GM19240 (cell line): Measurements from ENCODE around the gene PYCR2.

ENCODE experiments used
- DNase-seq: peaks from one replicate; pipeline ENCODE4 v3.0.0; 2011; ENCODE audit warnings: low spot score; ENCODE audit not compliant: insufficient read length

PYCR2 gene

DNA sequence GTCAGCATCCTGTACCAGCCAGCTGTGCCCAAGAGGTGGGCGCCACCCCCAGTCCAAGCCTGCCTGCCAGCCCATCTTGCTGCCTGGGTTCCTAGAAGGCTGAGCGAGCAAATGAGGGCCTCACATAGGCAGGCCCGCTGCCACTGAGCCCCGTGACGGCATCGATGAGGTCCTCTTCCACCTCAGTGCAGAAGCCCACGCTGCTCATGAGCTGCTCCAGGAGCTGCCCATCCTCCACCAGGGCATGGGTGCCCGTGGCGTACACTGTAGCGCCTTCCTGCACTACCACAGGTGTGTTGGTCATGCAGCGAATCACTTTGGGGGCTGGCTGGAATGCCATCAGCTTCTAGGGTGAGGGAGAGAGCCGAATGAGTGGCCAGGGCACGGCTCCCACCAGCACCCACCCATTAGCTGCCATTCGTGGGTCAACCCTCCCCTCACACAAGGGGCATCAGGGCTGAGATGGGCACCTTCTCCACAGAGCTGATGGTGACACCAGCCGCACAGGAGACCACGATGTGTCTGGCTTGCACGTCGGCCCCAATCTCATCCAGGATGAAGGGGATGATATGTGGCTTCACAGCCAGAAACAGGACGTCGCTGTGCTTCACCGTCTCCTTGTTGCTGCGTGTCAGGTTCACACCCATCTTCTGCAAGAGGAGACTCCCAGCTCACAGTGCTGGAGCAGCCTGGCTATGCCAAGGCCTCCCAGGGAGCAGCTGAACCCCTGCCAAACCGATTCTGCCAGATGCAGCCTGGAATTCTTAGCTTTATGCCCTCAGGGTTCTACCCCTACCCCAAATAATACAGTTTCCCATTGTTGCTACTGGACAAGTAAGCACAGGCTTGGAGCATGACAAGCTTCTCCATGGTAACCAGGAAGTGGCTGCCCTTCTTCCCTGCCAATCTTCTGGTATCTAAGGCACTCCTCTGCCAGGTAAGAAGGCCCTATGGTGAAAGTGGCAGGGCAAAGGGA lies 2.0 kb downstream of the PYCR2 start:
- no peak for DNase-seq

DNA sequence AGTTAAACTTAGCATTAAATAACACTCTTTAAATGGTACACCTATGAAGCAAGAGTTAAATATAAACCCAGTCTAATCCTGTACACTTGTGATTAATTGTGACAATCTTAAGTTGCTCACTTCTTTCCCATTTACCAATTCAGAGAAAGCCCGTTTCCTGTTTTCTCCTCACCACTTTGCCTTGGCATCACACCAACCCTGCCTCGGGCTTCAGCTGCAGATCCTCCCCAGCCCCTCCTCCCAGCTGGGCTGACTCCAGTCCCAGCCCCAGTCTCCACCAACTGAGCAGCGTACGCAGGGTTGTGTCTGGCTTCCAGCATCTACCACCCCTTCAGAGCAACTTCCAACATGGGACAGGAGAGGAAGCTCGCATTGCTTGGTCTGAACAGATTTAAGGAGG lies 4.1 kb downstream of the PYCR2 start:
- DNase-seq, result no peak

DNA sequence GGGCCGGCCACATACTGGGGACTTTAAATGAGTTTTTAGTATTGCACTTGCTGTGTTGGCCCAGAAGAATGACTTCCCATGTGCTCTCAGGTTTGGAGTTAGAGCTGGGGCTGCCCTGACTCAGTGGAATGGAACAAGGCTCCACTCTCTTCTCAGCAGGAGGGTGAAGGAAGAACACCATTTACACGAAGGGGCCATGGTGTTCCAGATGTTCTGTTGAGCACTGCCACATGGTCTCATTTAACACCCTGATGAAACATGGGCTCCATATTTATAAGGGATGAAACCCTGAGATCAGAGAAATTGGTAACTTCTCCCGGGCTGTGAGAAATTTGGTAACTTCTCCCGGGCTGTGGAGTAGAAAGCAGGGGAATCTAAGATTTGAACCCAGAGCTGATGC lies 5.8 kb downstream of the PYCR2 start:
- no peak for DNase-seq

DNA sequence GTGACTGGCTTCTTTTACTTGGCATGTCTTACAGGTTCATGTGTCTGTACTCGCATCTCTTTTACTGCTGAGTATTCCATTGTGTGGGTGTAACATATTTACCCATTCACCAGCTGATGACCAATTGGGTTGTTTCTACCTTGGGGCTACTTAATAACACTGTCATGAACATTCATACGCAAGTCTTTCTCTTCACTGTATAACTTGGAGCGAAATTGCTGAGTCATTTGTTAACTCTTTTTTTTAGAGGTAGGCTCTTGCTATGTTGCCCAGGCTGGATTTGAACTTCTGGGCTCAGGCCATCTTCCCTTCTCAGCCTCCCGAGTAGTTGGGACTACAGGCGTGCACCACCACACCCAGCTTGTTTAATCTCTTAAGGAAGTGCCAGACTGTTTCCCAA lies 6.5 kb downstream of the PYCR2 start:
- no peak for DNase-seq

DNA sequence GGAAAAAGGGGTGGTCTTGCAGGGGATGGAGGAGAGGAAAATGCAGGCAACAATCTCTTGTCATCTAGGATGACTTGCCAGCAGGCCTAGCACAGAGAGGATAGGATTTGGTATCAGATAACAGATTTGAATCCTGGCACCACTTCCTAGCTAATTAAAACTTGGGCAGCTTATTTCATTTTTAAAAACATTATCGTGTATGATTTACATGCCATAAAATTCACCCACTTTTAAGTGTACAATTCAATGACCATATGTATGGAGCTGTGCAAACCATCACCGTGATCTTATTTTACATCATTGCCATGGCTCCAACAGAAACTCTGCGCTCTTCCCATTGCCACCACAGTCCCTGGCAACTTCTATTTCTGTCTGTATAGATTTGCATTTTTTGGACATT lies 6.9 kb downstream of the PYCR2 start:
- DNase-seq, result no peak

DNA sequence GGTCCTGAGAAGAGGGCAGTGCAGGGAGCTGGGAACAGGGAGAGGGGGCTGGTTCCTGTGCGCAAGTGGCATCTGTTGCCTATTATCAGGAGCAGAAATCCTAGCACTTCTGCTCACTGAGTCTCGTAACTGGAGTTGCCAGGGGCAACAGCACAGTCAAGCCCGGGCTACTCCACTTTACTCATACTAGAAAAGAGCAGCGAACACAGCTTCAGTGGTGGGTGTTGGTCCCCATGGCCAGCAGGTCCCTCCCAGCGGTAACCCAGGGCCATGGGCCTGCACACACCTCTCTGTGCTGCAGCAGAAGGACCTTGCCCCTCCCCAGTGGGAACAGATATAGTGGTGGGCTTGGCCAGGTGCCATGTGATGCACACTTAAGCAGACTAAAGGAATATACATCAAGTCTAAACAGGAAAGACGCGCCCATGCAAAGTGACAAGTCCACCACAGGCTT lies 8.5 kb downstream of the PYCR2 start:
- no peak for DNase-seq

DNA sequence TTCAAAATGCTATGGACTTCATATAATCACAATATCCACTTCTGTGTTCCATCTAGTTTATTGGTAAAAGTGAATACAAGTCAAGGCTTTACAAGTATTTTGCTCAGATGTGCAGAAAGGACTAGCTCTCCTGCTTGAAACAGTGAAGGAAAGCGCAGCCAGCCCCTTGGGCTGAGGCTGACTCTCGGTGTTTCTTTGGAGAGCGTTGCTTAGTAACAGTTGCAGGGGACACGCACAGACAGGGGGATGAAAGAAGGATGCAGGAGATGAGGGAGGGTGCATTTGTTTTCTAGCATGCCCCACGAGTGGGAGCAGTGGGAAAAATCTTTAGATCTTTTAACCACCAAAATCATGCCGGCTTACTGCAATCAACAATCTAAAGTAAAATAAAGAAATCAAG lies 9.1 kb downstream of the PYCR2 start:
- DNase-seq, result no peak

DNA sequence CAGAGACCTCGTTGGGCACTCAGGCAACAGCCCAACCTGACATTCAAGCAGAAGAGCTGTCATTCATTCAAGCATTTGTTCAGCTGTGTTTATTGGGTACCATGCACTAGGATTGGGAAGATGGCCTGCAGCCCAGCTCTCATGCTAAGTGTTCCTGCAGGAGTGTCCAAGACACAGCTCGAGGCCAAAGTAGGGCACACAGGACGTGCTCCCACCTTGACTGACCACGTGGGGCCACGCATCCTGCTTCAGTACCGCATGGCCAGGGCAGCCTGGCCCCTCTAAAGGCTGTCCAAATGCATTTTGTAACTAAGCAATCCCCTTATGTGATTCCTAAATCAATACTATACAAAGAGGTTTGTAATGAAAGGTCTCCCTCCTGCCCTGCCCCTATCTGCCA lies 9.7 kb downstream of the PYCR2 start:
- DNase-seq, result no peak

DNA sequence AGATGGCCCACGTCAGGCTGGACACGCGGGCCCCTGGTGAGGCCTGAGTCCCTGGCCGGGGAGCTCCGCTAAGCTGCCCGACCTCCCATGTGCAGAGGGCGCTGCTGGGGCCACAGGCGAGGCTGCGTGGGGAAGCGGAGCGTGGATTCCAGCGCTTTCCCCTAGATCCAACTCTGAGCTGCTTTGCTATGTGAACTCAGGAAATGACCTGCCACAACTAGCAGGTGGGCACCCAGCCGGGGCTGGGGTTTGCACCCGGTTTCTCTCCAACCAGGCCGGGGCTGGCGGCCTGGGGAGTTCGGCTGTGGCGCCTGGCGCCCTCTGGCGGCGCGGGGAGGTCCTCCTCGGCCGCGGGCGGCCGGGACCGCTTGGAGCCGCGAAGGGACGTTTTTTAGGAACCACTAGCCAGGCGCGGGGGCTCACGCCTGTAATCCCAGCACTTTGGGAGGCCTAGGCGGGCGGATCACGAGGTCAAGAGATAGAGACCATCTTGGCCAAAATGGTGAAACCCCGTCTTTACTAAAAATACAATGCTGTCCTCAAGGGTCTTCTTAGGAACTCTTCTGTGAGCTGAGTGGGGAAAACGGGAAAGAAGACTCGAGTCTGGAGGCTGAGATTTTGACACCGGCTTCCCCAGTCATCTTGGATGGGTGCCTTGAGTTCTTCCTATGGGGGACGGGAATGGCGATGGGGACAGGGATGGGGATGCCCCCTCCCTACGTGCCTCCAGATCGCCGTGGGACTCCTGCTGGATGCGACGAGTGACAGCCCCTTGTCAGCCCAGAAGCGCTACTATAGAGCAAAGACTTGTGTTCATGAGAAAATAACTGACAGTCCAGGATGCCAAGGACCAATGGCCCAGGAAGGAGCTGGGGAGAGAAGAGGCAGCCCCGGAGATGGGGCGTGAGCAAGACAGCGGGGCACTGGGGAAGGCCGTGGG lies 12.6 kb downstream of the PYCR2 start:
- no peak for DNase-seq

DNA sequence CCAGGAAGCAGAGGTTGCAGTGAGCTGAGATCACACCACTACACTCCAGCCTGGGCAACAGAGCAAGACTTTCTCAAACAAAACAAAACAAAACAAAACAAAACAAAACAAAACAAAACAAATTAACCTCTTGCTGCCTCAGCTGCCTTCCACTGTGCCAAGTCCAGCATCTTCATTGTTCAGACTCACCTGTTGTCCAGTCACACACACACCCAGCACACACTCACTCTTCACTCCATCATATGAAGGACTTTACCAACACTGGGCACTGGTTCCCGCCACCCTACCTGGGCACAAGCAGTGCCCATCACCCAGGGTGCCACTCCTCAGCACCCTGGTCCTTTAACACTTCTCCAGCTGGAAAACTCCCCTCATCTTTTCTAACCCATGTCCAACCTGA lies 14.6 kb downstream of the PYCR2 start:
- no peak for DNase-seq

DNA sequence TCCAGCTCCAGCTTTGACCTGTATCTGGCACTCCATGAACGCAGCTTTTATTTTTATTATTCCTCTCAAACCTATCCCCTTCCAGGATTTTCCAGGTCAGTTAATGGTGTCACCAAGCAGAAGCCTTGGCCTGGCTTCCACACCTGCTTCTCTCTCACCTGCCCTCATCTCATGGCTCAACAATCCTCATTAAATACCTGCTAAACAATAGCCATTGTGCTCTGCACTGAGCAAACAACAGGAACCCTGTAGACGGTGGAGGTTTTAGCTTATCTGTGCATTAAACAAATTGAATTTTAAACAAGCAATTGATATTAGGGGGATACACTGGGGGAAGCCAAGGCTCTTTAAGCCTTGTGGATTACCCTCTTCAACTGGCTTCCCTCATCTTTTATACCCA lies 15.3 kb downstream of the PYCR2 start:
- no peak for DNase-seq

DNA sequence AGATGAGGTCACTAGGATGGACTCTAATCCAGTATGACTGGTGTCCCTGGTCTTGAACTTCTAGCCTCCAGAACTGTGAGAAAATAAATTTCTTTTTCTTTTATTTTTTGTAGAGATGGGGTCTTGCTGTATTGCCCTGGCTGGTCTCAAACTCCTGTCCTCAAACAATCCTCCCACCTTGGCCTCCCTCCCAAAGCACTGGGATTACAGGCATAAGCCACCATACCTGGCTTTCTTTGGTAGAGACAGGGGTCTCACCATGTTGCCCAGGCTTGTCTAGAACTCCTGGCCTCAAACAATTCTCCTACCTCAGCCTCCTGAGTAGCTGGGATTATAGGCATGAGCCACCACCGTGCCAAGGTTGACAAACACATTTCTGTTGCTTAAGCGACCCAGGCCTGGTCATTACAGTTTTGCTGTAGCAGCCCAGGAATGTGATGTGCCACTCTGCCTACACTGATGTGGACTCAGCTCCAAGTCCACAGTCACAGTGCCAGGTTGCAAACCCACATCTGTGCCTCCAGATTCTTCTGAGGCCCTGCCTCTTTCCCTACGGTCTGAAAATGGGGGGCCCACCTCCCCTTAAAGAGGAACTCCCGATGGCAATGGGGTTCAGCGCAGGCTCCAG lies 15.9 kb downstream of the PYCR2 start:
- no peak for DNase-seq

DNA sequence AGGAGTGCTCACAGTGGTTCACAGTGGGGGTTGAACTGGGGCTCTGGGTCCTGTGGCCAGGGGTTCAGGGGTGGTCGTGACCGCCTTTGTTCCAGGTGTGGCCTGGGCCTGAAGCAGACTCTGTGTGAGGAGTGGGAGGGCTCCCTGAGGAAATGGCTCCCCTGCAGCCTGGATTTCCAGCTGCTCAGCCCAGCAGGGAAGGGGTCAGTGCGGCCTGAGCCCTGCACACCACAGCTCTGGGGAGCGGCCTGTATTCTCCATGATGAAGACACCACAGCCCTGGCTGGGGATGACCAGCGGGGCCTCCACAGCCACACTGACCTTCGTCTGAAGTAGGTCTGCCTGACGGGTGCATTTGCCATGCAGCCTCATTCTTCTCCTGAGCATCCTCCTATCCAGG lies 16.7 kb downstream of the PYCR2 start:
- DNase-seq, result no peak

DNA sequence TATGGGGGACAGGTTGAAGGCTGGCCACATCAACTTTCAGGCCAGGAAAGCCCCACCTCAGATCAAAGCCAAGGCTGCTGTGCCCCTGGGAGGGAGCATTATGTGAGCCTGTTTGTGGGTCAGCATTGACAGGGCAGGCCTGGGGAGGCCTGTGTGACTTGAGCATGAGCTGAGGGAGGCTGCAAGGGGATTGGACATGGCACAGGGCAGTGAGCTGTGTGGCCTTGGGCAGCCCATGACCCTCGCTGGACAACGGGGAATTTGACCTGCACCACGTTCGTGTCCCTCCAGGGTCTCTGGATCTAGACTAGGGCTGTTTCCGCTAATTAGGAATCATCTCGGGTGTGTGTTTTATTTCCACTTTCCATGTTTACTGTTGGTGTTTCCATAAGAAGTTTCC lies 17.6 kb downstream of the PYCR2 start:
- DNase-seq, result no peak

DNA sequence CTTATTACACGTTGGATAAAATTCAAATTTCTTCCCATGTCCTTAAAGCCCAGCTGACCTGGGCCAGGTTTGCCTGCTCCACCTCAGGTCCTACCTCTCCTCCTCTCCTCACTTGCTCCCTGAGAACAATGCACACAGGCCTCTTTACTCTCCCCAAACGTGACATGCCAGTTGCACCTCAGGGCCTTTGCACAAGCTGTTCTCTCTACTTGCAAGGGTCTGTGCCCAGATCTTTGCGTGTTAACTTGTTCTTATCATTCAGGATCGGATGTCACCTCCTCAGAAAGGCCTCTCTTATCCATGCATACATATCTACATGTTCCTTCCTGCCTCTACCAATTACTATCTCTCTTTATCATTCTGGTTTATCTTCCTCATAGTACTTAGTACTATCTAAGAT lies 20.4 kb downstream of the PYCR2 start:
- no peak for DNase-seq

DNA sequence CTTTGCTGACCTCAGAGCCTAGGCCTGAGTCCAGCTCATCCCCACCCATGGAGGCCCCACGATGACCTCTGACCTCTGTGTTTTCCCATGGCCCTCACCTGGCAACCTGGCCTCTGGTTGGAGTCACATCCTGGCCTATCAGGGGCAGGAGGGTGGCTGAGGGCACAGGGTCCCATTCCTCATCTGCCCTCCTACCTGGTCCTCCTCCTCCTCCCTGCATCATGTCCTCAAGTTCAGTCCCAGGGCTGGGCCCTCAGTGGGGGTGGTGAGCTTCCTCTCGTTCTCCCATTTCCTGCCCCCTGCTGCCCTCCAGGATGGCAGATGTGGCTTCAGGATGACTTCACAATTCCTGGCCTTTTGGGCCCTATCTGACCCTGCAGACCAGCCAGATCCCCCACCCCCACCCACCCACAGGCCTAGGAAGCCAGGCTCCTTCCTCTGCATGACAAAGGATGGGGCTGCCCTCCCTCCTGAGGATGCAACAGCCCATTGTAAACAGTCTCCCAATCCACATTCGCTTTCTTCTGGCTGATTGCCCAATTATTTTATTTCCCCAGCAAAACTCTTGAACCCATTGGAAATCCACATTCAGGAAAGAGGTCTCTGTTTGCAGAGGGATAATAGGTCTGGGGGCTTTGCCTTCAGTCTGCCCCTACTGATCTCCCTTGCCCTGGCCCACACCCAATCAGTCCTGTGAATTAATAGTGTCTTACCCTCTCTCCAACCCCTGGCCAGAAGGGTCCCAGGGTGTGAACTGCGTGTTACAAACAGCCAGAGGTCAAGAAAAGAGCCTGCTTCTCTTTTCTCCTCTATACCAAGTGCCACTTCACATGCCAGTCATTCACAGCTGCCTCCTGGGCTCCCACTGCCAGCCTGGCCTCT lies 24.8 kb downstream of the PYCR2 start:
- DNase-seq, result no peak

DNA sequence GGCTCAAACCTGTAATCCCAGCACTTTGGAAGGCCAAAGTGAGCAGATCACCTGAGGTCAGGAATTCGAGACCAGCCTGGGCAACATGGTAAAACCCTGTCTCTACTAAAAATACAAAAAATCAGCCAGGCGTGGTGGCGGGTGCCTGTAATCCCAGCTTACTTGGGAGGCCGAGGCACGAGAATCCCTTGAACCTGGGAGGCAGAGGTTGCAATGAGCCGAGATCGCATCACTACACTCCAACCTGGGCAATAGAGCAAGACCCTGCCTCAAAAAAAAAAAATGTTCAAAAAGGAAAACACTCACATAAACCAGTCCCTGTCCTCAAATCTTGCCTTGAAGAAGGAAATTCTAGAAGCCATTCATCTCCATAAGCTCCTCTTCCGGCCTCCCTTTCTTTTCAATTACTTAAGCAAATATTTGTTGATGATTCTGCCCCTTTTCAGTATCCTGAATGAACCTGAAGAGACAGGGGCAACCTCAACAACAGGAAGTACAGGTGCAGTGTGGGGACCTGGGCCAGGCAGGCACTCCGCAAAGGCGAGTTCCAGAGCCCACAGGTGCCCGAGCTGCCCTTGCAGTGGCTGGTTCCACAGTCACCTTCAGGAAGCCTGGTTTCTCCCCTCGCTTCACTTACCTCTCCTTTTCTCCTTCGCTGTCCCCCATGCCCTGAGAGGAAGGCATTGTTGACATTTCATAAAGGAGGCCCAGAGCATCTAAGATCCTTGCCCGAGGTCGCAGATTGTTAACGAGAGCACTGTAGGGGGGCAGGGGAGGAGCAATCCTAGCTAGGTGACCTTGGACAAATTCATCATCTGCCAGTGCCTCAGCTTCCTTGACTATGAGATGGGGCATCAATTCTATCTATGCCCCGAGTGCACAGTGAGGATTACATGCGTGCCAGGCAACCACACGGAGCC lies 26.2 kb downstream of the PYCR2 start:
- DNase-seq, result no peak

DNA sequence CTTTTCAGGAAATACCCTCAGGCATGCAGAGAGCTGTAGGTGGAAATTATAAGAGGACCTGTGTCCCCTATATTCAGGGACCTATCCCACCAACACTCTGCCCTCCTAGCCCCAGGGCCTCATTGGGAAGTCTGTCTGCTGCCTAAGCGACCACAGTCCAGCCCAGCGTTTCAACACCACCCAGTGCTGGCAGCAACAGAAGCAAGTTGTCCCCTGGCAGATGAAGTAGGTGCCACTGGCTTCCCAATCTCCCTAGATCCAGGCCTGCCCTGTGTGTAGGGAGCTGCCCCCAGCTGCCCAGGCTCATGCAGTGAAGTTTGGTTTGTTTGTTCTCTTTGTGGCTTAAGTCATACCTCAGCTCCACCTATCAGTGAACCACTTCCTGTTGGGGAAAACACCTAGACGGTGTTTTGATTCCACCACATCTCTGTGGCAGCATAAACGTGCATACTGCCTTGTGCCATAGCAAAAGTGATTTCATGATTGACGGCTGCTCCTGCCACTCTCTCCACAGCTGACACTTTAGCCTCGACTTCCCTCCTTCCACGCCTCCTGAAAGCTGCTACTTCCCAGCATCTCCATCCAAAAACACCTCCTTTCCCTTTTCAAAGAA lies 27.0 kb downstream of the PYCR2 start:
- DNase-seq, result peak; percentile 91

DNA sequence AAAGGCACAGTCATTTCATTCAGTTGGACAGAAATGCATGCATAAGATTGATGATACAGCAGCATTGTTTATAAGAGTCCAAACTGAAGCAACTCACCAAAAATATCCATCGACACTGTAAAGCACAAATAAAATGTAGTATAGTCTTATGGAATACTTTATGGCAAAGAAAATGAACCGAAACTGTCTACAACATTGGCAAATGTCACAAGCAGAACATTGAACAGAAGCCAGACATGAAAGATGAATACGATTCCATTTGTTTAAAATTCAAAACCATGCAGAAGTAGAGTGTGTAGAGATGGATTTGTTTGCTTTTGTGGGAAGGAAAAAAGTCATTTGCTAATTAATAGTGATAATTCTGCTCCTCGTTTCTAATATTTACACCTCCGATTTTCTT lies 27.6 kb downstream of the PYCR2 start:
- no peak for DNase-seq
